Central memory CD8-positive, alpha-beta T cell (primary cell): ENCODE measurements around the gene MTA2.
A peak's percentile ranks its signal among the peaks of the same experiment; 100 is the strongest.
"Not testable (repeated sequence)": the region's sequence is repeated elsewhere in the genome, so short reads cannot be mapped to it uniquely, and the experiment has no call there.

Source experiments
- ATAC-seq: fragments of 150-1000 bp; cut with Tn5 transposase; replicated peaks from 2 replicates; pipeline ENCODE4 v1.10.0; 2022; ENCODE audit warnings: mild to moderate bottlenecking, moderate FRiP score, moderate number of reproducible peaks; ENCODE audit not compliant: poor library complexity, severe bottlenecking; ENCODE audit errors: extremely low read depth
- DNase-seq, 2 donors: peaks; one replicate each; pipeline ENCODE4 v3.0.0; 2021; ENCODE audit warnings: low spot score in 2 of 2
- H3K27ac Mint-ChIP-seq: one replicate; pipeline ENCODE4 v1.8.0; 2022; ENCODE audit warnings: low read depth, mild to moderate bottlenecking, moderate library complexity, mixed read lengths
- H3K27me3 Mint-ChIP-seq: one replicate; pipeline ENCODE4 v1.8.0; 2022; ENCODE audit warnings: mixed read lengths
- H3K36me3 Mint-ChIP-seq: one replicate; pipeline ENCODE4 v1.8.0; 2022; ENCODE audit warnings: mild to moderate bottlenecking, moderate library complexity, mixed read lengths; ENCODE audit not compliant: insufficient read depth
- H3K4me1 Mint-ChIP-seq: one replicate; pipeline ENCODE4 v1.8.0; 2022; ENCODE audit warnings: mixed read lengths
- H3K4me3 Mint-ChIP-seq: one replicate; pipeline ENCODE4 v1.8.0; 2022; ENCODE audit warnings: mild to moderate bottlenecking, moderate library complexity, mixed read lengths
- H3K9me3 Mint-ChIP-seq: one replicate; pipeline ENCODE4 v1.8.0; 2022; ENCODE audit warnings: mixed read lengths

The MTA2 gene

GRCh38 chr11:62601372-62602140 is at the start of gene MTA2:
TSS of gene MTA2 (minus strand) at chr11:62601865. CDS start at chr11:62601450, 415 bp downstream.
- ATAC-seq (peak; percentile 80), DNase-seq (peak; percentile 100)
- H3K4me3 Mint-ChIP-seq: peak within 1 kb of the TSS; percentile 84
- H3K9me3 Mint-ChIP-seq: no peaks in the 10 kb centered on the region
- H3K27me3 Mint-ChIP-seq: no peaks in the 10 kb centered on the region
- peaks cover 60% of the 10 kb centered on the region for H3K4me1 Mint-ChIP-seq
- peak within 1 kb of the TSS; percentile 89 for H3K27ac Mint-ChIP-seq
- H3K36me3 Mint-ChIP-seq: peaks cover 46% of the 10 kb centered on the region

- H3K4me3 Mint-ChIP-seq, H3K9me3 Mint-ChIP-seq, H3K27me3 Mint-ChIP-seq, DNase-seq, ATAC-seq, H3K27ac Mint-ChIP-seq: not testable (repeated sequence)
- H3K4me1 Mint-ChIP-seq: peaks cover 30% of the 10 kb centered on the region
- H3K36me3 Mint-ChIP-seq: peaks cover 44% of the 10 kb centered on the region
Observed at GRCh38 chr11:62650283-62650682, 48.6 kb upstream of the MTA2 start.

GRCh38 chr11:62649486-62649885 is 47.8 kb upstream of the MTA2 start:
- no peaks in the 10 kb centered on the region for H3K27me3 Mint-ChIP-seq
- H3K4me3 Mint-ChIP-seq: no peak overlapping the region
- peaks cover 36% of the 10 kb centered on the region for H3K4me1 Mint-ChIP-seq
- ATAC-seq: no peak
- no peaks in the 10 kb centered on the region for H3K9me3 Mint-ChIP-seq
- no peak overlapping the region for H3K27ac Mint-ChIP-seq
- DNase-seq: no peak
- H3K36me3 Mint-ChIP-seq: peaks cover 39% of the 10 kb centered on the region

- DNase-seq (no peak), ATAC-seq (no peak)
- H3K27ac Mint-ChIP-seq: no peak overlapping the region
- no peak overlapping the region for H3K4me3 Mint-ChIP-seq
- H3K9me3 Mint-ChIP-seq: no peaks in the 10 kb centered on the region
- no peaks in the 10 kb centered on the region for H3K27me3 Mint-ChIP-seq
- H3K36me3 Mint-ChIP-seq: peaks cover 36% of the 10 kb centered on the region
- H3K4me1 Mint-ChIP-seq: peaks cover 36% of the 10 kb centered on the region
Observed at GRCh38 chr11:62648967-62649364, 47.3 kb upstream of the MTA2 start.

GRCh38 chr11:62648185-62648966 is 46.7 kb upstream of the MTA2 start:
- H3K9me3 Mint-ChIP-seq: no peaks in the 10 kb centered on the region
- ATAC-seq (no peak), DNase-seq (no peak)
- peaks cover 33% of the 10 kb centered on the region for H3K36me3 Mint-ChIP-seq
- H3K4me1 Mint-ChIP-seq: peaks cover 31% of the 10 kb centered on the region
- H3K4me3 Mint-ChIP-seq: no peak overlapping the region
- no peak overlapping the region for H3K27ac Mint-ChIP-seq
- H3K27me3 Mint-ChIP-seq: no peaks in the 10 kb centered on the region

- peaks cover 29% of the 10 kb centered on the region for H3K4me1 Mint-ChIP-seq
- H3K27ac Mint-ChIP-seq: no peak overlapping the region
- no peaks in the 10 kb centered on the region for H3K9me3 Mint-ChIP-seq
- no peaks in the 10 kb centered on the region for H3K27me3 Mint-ChIP-seq
- H3K36me3 Mint-ChIP-seq: peaks cover 29% of the 10 kb centered on the region
- ATAC-seq (no peak), DNase-seq (no peak)
- H3K4me3 Mint-ChIP-seq: no peak overlapping the region
Observed at GRCh38 chr11:62647609-62648005, 45.9 kb upstream of the MTA2 start.

GRCh38 chr11:62646825-62647608 is 45.4 kb upstream of the MTA2 start:
- DNase-seq: no peak
- no peaks in the 10 kb centered on the region for H3K9me3 Mint-ChIP-seq
- H3K4me1 Mint-ChIP-seq: peaks cover 23% of the 10 kb centered on the region
- H3K4me3 Mint-ChIP-seq: peak overlapping the region; percentile 90
- no peaks in the 10 kb centered on the region for H3K27me3 Mint-ChIP-seq
- H3K36me3 Mint-ChIP-seq: peaks cover 26% of the 10 kb centered on the region
- ATAC-seq: no peak
- H3K27ac Mint-ChIP-seq: peak overlapping the region; percentile 88

- Mint-ChIP-seq H3K4me3 (peak within 1 kb of the TSS; percentile 90), H3K27me3 (no peaks in the 10 kb centered on the region), H3K4me1 (peaks cover 20% of the 10 kb centered on the region), H3K36me3 (peaks cover 26% of the 10 kb centered on the region), H3K27ac (peak within 1 kb of the TSS; percentile 88), H3K9me3 (no peaks in the 10 kb centered on the region)
- peak; percentile 98 for ATAC-seq
- DNase-seq: peak; percentile 94 to 95
Observed at GRCh38 chr11:62645946-62646824, 44.5 kb upstream of the MTA2 start, which contains the start of gene GANAB. TSS of gene GANAB (minus strand) at chr11:62646613. CDS start at chr11:62646599, 14 bp downstream.

- Mint-ChIP-seq H3K4me3 (peak overlapping the region; percentile 90), H3K27ac (peak overlapping the region; percentile 88), H3K4me1 (peaks cover 24% of the 10 kb centered on the region), H3K27me3 (no peaks in the 10 kb centered on the region), H3K36me3 (peaks cover 24% of the 10 kb centered on the region), H3K9me3 (no peaks in the 10 kb centered on the region)
- DNase-seq (no peak), ATAC-seq (no peak)
Observed at GRCh38 chr11:62645671-62645945, 43.9 kb upstream of the MTA2 start.

- Mint-ChIP-seq H3K4me3 (no peak overlapping the region), H3K27ac (no peak overlapping the region), H3K4me1 (peaks cover 32% of the 10 kb centered on the region), H3K9me3 (no peaks in the 10 kb centered on the region), H3K27me3 (no peaks in the 10 kb centered on the region), H3K36me3 (peaks cover 27% of the 10 kb centered on the region)
- ATAC-seq (no peak), DNase-seq (no peak)
Observed at GRCh38 chr11:62644220-62644619, 42.6 kb upstream of the MTA2 start.

GRCh38 chr11:62632492-62632891 is 30.8 kb upstream of the MTA2 start:
- DNase-seq: no peak
- no peak for ATAC-seq
- Mint-ChIP-seq H3K9me3 (no peaks in the 10 kb centered on the region), H3K27ac (peak overlapping the region; percentile 61), H3K4me1 (peaks cover 11% of the 10 kb centered on the region), H3K4me3 (no peak overlapping the region), H3K36me3 (peaks cover 63% of the 10 kb centered on the region), H3K27me3 (no peaks in the 10 kb centered on the region)

GRCh38 chr11:62627713-62628112 is 26.0 kb upstream of the MTA2 start:
- no peak for DNase-seq
- no peaks in the 10 kb centered on the region for H3K27me3 Mint-ChIP-seq
- peaks cover 43% of the 10 kb centered on the region for H3K36me3 Mint-ChIP-seq
- no peak overlapping the region for H3K4me3 Mint-ChIP-seq
- no peak for ATAC-seq
- H3K27ac Mint-ChIP-seq: no peak overlapping the region
- H3K4me1 Mint-ChIP-seq: peaks cover 5% of the 10 kb centered on the region
- no peaks in the 10 kb centered on the region for H3K9me3 Mint-ChIP-seq
